Mammary epithelial cell (primary cell): ENCODE measurements around the gene STK32C.

Experiments used
- CTCF ChIP-seq, 2 donors: IDR thresholded peaks in 1 of 2; conservative IDR thresholded peaks in 1 of 2; 2 replicates each; pipeline ENCODE4 v1.5.1; 2011 to 2012; ENCODE audit warnings: inconsistent platforms in 2 of 2, low read length in 2 of 2, mild to moderate bottlenecking in 2 of 2, control low read depth in 1 of 2, low read depth in 1 of 2; ENCODE audit not compliant: insufficient read depth in 1 of 2; ENCODE audit errors: extremely low read depth in 1 of 2
- EZH2 ChIP-seq: IDR thresholded peaks from 2 replicates; pipeline ENCODE4 v1.6.1; 2012; ENCODE audit warnings: low read length, inconsistent platforms, borderline replicate concordance

- TF ChIP-seq CTCF (conservative IDR thresholded peaks at IDR 0.05 in 1 of 2, IDR thresholded peaks at IDR 0.05 in 1 of 2; ENCODE audit: extremely low read depth in 1 of 2, insufficient read depth in 1 of 2, low read depth in 1 of 2, low read length in 2 of 2) (no peak), EZH2 (no peak)
Measured at GRCh38 chr10:132313865-132314264, 6.1 kb upstream of the STK32C start.
